NCI-H1105 (cell line): Measurements from ENCODE around the gene SYNE2.
"Not testable (repeated sequence)": the region's sequence is repeated elsewhere in the genome, so short reads cannot be mapped to it uniquely, and the experiment has no call there.

Source experiments
- DNase-seq: peaks from one replicate; lab custom pipeline; 2025; lab: John Stamatoyannopoulos, UW

The SYNE2 gene

DNA sequence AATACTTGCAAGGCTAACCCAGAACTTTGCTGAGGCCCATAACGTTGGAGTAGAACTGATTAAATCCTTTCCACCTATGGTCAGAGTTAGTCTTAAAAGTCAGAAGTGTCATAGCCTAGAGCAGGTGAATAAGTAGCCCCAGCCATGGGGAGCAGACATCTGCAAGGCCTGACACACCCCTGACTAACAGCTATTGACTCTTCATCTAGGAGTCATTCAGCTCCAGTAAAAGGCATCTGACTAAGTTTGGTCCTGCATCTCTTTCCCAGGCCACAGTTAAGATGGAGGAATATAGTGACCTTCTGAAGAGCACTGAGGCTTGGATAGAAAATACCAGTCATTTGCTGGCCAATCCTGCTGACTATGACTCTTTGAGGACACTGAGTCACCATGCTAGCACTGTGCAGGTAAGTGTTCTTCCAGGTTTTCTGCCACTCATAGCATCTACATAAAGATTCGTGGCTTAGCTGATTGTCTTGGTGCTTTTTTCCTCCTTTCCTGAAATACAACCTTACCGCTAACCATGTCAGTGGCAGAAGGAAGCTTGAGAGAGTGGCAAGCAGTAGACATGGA lies 228.5 kb downstream of the SYNE2 start:
- DNase-seq, result no peak

DNA sequence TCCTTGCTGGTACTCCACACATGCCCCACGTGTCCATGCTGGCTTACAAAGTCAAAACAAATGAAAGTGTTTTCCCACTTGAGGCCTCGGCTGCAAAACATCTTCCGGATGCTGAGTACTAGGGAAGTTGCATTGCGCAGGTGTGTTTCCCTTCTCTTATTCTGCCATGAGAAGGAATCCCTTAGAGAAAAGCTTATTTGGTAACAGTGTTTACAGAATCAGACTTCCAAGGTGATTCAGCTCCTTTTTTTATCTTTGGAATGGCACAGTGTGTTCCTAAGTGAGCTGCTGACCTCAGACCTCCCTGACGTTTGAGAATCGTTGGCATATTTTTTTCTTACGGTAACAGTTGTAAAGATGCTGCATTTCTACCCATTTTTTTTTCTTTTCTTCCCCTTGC lies 230.0 kb downstream of the SYNE2 start:
- DNase-seq, result no peak

DNA sequence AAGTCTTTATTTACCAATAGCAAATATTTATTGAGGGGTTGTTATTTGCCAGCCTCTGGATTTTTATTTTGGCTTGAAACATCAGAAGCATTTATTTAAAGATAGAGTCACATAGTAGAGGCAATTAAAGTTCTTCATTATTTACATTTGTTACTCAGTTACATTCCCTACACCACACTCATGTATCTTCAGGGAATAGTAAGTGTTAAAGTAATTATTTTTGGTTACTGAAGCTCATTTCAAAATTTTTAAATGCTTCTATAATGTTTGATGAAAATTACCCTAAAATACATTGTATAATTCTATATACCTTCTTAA lies 235.8 kb downstream of the SYNE2 start:
- DNase-seq, result no peak

DNA sequence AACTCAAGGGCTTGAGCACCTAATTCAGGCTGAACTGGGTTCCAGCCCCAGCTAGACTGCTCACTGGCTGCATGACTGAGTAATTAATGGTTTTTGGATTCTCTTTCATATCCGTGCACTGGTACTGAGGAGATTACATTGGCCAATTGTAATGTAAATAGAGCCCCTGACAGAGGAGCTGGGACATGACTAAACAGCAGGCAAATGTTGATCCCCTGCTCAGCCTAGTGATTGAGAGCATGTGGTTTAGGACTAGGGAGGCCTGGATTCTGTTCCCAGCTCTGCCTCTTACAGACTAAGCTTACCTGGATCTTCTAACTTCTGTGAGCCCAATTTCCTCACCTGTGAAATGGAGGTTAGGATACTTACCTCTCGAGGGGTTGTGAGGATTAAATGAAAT lies 237.1 kb downstream of the SYNE2 start:
- no peak for DNase-seq

DNA sequence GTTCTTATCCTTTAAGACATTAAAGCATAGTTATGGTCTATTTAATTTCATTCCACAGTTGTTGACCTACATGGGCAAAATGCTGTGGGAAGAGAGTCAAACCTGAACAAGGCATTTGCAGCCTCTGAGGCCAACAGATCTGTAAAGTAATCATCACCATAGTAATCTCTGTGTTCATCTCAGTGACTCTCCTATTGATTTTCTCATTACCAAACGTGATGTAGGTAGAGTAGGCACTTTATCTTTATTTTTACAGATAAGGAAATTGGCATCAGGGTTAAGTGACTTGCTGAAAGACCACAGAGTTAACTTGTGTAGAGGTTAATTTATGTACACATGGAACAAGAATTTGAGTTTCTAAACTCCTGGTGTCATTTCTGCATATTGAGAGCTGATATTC lies 238.4 kb downstream of the SYNE2 start:
- no peak for DNase-seq

DNA sequence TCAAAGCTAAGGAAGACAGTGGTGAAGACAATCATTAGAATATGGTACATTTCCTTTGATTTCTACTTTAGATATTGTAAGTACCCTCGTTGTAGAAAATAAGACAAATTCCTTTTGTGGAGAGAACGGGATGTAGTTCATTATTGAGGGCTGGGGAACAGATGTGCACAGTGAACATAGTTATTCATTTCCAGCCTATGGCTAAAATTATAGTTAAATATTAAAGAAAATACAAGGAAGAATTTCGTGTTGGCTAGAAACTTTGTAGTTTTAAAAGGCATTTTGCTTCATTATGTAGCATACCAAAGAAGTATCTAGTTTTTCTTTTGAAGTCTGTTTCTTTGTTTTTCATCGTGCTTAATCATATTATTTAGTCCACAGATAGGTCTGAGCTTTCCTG lies 239.5 kb downstream of the SYNE2 start:
- no peak for DNase-seq

DNA sequence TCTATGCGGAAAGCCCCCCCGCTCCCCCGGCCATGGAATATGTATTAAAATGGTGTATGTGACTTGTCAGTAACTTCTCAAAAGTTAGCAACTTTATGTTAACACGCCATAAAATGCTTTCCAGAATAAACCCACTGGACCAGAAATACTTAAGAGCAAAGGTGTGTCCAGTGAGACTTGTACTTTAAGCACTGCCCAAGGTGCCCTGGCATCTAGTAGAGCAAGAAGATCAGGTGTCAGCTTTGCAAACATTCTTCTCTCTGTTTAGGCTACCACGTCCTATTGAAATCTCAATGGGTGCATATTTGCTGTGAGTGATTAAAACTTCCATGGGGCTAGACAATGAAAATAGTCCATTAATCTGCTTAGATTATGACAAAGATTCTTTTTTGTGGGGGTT lies 240.1 kb downstream of the SYNE2 start:
- DNase-seq, result no peak

DNA sequence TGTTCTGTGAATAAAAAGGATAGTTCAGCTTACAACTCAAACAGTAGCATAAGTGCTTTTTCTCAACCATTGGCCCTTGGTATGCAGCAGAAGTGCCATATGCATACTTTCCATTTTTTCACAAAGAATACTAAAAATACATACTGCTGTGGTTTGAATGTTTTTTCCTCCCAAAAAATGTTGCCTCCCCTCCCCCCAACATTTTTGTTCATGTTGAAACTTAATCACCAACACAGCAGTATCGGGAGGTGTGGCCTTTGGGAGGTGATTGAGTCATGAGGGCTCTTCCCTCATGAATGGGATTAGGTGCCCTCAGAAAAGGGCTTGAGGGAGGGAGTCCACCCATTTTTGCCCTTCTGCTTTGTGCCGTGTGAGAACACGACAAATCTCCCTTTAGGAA lies 242.8 kb downstream of the SYNE2 start:
- no peak for DNase-seq

DNA sequence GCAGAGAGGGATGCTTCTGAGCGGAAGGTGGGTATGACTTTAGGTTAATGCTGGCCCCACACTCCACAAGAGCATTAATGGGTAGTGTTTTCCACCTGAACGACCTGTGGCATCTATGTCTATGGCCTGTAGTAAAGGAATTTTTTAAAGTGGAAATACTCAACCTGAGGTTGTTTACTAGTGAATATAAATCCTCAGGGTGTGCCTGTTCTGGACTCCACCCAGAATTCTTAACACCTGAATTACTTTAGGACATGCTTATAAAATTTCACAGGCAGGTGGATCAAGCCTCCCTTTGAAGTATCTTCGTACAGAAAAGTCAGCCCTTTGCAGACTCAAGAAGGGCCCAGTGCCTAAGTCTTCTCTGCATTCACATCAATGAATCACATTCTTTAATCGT lies 245.3 kb downstream of the SYNE2 start:
- DNase-seq, result no peak

DNA sequence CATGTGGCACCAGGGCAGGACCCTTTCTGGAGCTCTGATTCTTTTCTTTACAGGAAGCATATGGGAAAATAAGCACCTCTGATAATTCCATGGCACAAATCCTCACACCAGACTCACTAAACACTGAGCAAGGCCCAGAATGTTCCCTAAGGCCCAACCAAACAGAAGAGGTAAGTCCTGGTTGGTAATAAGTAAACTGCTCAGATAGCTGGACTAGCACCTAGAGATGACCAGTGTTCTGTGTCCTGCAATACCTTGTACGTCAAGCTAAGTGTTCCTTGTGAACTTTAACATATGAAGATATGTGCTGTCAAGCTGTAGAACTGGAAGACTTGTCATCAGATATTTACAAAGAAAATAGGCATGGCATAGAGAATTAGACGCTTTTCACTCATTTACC lies 254.6 kb downstream of the SYNE2 start:
- DNase-seq, result no peak

DNA sequence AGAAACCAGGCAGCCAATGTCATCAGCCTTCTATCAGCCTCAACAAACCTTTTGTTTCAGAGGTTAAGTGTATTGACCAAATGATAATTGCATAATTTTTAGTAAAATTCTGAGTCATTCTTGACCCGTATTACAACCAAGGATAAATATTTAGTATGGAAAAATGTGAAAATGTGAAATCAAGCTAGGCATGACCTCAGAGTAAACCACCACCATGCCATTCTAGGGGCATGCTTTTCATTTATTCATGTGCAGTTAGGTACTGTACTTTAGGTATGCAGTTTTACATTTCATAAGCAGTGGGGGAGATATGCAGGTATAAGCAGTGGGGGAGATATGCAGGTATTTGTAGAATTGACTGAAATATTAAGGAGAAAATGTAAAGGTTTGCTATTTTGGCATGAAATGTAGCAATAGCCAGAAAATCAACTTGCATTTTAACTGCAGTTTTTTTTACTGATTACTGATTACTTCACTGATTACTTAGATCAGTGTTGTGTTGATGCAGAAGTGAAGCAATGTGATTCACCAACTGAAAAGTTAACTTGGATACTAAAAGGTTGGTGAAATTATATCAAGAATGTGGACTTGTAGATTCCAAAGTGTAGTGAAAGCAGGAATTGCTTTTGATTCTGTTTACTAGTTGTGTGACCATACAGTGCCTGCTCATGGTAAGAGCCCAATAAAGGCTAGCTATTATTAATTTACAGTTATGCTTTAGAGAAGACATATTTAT lies 257.2 kb downstream of the SYNE2 start:
- no peak for DNase-seq

DNA sequence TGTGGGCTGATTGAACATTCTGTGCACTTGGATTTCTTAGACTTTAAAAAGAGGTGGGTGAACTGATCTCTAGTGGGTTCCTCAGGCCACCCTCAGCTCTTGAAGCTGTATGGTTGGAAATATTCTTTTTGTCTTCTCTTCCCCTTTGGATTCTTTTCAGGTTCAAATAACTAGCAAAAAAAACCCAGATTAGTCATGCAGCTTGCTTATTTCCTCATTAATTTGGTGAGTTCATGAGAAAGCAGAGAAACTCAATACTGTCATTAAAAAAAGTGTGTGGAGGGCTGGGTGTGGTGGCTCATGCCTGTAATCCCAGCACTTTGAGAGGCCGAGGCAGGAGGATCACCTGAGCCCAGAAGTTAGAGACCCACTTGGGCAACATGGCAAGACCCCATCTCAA lies 258.0 kb downstream of the SYNE2 start:
- DNase-seq, result no peak

DNA sequence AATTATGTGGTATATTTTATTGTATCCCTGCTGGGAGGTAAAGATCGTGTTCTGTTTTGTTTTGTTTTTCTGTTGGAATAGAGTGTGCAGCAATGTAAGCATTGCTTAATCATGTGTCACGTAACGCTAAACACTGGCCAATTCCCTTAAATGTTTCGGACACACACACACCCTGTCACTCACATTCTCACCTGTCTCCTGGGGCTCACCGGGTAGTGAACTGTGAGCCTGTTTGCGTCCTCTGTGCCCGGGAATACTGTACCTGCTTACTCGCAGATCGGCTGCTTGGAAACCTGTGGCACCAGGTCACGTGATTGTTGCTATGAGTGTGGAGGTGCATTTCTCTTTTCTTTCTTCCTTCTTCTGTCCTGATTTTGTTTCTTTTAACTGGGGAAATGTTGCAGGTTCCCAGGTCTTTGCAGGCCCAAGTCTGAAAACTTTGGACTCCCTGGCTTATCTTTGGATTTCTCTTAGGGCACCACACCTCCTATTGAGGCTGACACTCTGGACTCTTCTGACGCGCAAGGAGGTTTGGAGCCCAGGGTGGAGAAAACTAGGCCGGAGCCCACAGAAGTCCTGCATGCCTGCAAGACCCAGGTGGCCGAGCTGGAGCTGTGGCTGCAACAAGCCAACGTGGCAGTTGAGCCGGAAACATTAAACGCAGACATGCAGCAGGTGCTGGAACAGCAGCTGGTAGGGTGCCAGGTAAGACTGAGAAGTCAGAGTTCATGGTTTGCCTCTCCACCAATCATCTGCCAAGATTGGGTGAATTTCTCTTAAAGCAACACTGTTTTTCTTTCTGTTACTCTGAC lies 260.3 kb downstream of the SYNE2 start:
- peak; percentile 57 for DNase-seq

DNA sequence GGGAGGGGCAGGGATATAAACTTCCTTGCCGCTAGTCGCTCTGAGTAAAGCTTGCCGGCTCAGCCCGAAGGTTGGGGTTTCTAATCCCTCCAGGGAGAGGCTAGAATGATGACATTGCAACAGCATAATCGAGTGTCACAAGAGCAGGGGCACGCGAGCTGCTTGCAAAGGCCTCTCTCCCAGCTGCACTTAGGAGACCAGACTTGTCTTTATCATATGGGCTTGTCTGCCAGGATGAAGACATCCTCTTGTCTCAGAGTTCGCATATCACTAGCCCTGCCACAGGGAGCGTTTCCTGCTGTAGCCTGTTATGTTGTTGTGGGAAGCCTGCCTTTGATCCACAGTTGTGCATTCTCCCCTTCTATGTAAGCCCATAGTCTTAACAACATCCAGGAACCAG lies 261.4 kb downstream of the SYNE2 start:
- DNase-seq, result no peak

DNA sequence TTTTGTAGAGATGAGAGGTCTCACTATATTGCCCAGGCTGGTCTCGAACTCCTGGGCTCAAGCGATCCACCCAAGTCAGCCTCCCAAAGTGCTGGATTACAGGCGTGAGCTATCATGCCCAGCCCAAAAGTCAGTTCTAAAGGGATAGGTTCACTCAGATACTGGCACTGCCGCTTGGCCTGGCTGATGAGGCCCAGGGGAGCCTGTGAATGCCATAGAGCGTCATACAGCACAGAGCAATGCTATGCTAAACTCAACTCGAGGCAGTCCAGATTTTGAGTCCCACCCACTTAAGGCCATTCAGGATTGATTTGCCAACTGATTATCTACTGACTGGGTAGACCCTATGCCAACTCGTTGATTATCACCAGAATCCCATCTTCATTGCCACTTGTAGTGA lies 262.0 kb downstream of the SYNE2 start:
- DNase-seq, result no peak

DNA sequence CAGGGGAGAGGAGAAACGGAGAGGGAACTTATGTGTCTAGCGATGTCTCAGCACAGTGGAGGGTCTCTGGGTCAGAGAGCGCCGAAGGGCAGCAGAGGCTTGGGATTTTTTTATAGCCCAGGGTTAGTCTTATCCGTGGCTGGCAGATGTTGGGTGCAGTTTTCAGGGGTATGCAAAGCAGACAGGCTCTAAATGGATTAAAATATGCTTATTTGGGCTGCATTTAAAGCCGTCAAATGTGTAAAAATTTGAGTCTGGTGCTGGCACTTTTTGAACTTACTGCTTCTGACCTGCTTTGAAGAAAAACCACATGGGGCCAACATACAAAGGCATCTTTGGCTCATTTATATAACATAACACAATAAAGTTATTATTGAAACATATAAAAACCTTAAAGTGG lies 262.6 kb downstream of the SYNE2 start:
- no peak for DNase-seq

DNA sequence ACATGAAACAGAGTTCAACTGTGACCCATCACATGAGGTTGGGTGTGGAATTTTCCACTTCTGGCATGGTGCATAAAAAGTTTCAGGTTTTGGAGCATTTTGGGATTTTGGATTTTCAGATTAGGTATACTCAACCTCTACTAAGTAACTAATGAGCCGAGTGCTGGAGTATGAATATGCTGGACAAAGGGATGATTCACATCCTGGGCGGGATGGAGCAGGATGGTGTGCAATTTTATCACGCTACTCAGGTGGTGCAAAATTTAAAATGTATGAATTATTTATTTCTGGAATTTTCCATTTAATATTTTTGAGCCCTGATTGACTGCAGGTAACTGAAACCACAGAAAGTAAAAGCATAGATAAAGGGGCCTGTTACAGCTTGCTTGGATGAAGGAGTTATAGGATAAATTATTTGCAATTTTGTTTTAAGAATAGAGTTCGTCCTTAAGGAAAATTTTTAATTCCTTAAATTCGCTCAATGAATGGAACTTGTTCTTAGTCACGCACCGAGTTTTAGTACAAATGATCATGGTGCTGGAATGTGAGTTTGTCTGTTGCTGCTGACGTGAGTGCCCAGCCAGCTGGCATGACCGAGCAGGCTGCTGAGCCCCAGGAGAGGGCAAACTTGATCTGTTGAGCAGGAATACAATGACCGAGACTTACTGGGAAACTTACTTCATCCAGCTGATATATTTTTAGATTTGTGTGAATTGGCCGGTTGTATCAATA lies 265.0 kb downstream of the SYNE2 start:
- no peak for DNase-seq

DNA sequence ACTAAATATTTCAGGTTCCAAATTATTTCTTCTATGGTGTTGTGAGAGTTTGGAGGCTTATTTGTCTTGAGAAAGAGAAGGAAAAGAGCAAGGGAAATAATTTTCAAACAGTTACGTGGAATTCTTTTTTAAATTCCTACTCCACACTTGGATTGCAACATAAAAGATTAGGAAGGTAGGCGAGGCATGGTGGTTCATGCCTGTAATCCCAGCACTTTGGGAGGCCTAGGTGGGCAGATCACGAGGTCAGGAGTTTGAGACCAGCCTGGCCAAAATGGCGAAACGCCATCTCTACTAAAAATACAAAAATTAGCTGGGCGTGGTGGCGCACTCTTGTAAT lies 265.6 kb downstream of the SYNE2 start:
- not testable (repeated sequence) for DNase-seq

DNA sequence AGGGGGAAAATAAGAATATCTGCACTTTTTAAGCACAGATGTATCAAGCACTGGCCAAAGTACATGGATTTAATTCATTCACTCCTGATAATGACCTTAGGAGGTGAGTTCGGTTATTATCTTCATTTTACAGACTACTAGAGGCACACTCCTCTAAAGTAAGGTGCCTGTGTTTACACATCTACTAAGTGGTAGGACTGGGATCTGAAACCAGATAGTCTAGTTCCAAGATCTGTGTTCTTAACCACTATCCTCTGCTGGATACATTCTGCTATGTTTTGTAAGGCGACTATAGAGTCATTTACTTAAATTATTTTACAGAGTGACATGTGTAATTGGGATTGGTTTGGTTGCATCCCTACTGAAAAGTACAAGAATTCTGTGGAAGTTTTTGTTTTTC lies 266.1 kb downstream of the SYNE2 start:
- DNase-seq, result no peak

DNA sequence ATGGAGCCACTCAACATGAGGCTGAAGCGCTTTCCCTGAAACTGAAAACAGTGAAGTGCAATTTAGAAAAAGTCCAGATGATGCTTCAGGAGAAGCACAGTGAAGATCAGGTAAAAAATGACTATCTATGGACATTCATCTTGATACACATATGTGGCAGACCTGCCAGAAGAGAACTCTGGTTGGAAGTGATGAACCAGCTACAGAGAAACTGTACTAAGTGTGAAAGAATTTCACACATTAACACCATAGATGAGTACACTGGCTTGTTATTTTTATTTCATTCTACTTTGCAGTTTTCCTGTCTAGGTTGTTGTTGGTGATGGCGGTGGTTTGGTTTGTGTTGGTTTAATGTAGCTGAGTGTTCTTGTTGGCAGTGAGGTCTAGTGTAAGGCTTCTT lies 266.7 kb downstream of the SYNE2 start:
- DNase-seq, result no peak

DNA sequence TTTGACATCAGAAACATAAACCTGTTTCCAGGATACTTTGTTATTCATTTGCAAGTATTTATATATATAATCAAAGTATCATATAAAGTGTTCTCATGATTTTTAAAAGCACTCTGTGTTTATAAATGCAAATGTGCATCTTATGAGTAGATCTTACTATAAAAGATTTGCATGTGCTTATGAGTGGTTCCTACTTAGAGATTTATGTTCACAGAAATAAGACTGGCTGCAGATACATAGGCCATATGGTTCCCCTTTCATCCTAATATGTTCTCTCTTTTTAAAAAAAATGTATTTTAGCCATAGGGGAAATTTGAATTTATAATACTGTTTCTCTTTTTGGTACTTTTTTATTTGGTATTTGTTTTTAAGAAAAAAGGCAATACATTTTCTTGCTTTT lies 267.2 kb downstream of the SYNE2 start:
- DNase-seq, result no peak

DNA sequence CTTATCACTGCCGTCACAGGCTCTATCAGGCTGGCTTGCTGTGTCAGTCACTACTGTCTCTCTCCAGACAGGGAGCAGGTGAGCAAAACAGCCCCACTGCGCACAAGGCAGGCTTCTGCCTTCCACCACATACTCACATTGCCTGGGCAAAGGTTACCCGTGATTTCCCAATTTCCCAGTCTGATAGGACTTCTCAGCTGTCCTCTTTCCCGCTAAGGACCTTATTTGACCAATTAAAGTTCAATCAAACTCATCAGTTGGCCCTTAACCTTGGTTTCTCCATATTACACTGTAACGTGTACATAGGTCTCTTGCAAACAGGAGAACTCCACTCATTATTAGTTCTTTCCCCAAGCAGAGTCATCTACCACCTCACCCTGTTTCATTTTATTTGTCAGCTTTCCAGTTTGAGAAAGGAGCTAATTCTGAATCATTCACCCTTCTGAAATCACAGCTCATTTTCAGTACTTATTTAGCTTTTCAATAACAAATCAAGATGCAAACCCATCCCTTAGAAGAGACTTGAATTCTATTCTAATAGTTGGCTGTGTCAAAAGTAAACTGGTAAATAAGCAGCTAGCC lies 270.5 kb downstream of the SYNE2 start:
- no peak for DNase-seq

DNA sequence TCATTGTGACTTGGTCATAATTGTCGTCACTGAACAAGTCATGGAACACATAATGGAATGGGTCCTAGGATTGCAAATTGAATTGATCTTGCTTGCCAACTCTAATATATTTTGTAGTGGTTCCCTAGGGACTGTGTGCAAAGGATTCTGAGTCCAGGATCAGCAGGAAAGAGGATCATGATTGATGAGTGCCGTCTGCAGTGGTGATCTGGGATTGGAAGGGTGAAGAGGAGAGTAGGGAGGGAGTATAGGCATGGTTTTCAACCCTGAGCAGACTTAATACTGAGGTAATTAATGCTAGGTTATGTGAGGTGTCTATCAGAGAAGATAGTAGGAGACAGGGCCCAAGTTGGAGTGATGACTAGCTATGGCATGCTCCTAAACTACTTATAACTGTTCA lies 272.5 kb downstream of the SYNE2 start:
- DNase-seq, result no peak
